Peyer's patch (tissue), 4 donors: ENCODE results near the gene SRGAP2C.
"Not testable (repeated sequence)": the region's sequence is repeated elsewhere in the genome, so short reads cannot be mapped to it uniquely, and the experiment has no call there.

Source experiments
- CTCF ChIP-seq, 6 experiments: fragments of 450-650 bp in 4 of 6; fragments of 200-600 bp in 2 of 6; sonication (generic) in 1 of 6; IDR thresholded peaks; one replicate each; pipeline ENCODE4 v1.5.1; 2017 to 2019; ENCODE audit warnings: antibody characterized with exemption in 6 of 6, mild to moderate bottlenecking in 3 of 6, moderate library complexity in 1 of 6
- POLR2A ChIP-seq, 2 donors: fragments of 450-650 bp; IDR thresholded peaks; one replicate each; pipeline ENCODE4 v1.5.1; 2017; ENCODE audit warnings: antibody characterized with exemption in 2 of 2, mild to moderate bottlenecking in 2 of 2, moderate library complexity in 2 of 2

- not testable (repeated sequence) for TF ChIP-seq POLR2A, CTCF (IDR thresholded peaks at IDR 0.05)
Measured at GRCh38 chr1:121385563-121386288, 201.0 kb downstream of the SRGAP2C start.
